Activated CD8-positive, alpha-beta memory T cell treated with anti-CD3 and anti-CD28 coated beads for 36 hours (primary cell): Measurements from ENCODE around the gene M6PR. TPM values are rescaled to one million over a fixed set of nuclear protein-coding genes. Genes with fewer than 3 reads are reported as not detected.
"Not testable (repeated sequence)": the region's sequence is repeated elsewhere in the genome, so short reads cannot be mapped to it uniquely, and the experiment has no call there.

Source experiments
- CTCF ChIA-PET: fragments of 350-600 bp; sonication (Branson Sonifier 250); formaldehyde crosslinking; loops from one replicate; lab custom pipeline; 2021; ENCODE audit warnings: antibody characterized with exemption; lab: Charles Lee
- POLR2A ChIA-PET: fragments of 350-600 bp; sonication (Branson Sonifier 250); formaldehyde crosslinking; loops from one replicate; lab custom pipeline; 2021; ENCODE audit warnings: antibody characterized with exemption; lab: Charles Lee
- total RNA-seq, 2 experiments: library from RNA; stranded (reverse); gene quantifications; one replicate each; pipeline ENCODE4 v1.2.3, GENCODE V29; 2021

M6PR gene
- total RNA-seq, 2 experiments from 2014 or later = 229 to 238 TPM

DNA sequence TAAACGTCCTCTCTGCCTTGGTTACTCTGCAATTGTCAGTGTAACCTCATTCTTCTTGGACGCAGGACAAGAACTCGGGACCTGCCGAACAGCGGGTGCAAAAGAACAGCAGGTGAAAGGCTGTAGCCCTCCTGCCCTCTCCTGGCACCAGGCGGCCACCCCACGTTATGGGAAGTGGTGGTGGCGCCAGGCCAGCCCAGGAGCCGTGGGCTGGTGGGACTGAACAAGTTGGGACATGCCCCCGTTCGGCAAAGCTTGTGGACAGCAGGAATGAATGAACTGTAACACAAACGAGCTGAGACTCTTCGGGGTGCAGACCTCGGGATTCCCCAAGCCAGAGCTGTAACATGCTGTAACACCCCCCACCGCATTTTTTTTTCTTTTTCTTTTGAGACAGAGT is 6.6 kb upstream of the M6PR start:
- ChIA-PET POLR2A (interaction anchor here (0.7 kb wide), 1 partner anchor 12 kb away, joined by 3 read pairs; no protein-coding TSS in a partner anchor), CTCF (no interaction called here)

DNA sequence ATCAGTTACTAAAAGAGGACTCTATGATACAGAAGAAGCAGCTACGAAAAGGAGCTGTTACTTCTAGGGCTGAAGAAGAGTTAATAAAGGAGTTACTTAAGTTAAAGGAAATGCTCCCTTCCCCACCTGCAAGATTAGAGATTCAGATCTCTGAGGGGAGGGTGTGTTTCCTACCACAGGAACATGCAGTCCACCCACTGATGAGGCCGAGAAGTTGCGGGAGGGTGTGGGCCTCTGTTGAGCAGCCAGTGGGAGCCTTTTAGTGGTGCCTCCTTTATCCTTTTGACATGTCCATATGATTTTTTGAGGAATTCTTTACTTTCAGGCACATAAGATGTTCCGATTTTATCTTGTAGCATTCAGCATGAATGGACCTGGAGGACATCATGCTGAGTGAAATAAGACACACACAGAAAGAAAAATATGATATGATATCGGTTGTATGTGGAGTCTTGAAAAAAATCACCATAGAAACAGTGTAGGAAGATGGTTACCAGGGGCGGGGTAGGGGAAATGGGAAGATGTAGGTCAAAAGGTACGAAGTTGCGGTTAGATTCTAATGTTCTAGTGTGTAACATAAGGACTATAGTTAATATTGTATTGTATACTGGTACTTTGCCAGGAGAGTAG is 4.4 kb upstream of the M6PR start:
- ChIA-PET POLR2A (no interaction called here), CTCF (interaction anchor here (5.8 kb wide), 1 partner anchor 84 kb away, joined by 45 read pairs; no protein-coding TSS in a partner anchor)

DNA sequence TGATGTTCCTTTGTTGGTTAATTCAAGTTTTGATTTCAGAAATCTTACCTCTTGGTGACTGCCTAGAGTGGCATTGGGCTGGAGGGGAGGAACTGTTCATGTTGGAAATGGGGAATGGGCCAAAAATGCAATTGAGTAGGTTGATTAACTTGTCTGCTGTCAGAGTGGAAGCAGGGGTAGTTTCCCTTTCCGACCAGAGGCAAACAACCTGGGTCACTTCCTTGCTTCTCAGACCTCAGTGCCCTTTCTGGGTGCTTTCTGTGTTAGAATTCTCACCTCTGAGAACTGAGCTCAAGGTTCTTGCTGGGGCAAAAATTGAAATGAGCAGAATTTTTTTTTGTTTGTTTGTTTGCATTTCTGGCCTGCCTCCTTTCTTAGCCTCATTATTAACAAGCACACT is 2.3 kb upstream of the M6PR start:
- CTCF ChIA-PET = interaction anchor here (1.0 to 5.8 kb wide), 6 partner anchors 40 to 112 kb away, joined by 3 to 45 read pairs (median 4); no protein-coding TSS in a partner anchor
- POLR2A ChIA-PET = no interaction called here

DNA sequence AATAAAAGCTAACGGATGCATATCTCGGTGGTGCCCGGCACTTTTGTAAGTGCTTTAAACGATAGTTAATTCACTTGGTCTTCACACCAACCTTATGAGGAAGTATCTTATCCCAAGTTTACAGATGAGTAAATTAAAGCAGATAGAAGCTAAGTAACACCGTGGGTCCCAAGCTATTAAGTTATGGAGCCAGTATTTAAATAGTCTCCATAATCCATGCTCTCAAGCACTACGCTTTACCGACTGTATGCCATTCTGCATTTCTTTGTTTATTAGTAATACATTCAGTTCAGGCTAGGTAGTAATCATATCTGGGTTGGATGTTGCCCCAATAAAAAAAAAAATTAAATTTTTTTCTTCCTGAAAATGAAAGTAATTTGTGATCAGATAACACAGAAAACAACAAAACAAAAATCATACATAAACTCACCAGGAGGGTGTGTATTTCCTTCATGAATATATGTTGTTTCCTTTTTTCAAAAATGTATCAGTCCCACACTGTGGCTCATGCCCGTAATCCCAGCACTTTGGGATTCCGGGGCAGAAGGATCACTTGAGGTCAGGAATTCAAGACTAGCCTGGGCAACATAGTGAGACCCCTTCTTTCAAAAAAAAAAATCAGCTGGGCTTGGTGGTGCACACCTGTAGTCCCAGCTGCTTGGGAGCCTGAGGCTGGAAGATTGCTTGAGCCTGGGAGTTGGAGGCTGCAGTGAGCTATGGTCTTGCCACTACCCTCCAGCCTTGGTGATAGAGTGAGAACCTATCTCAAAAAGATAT is 1.4 kb upstream of the M6PR start:
- ChIA-PET CTCF (interaction anchor here (1.0 to 5.8 kb wide), 9 partner anchors 41 to 113 kb away, joined by 3 to 45 read pairs (median 4); no protein-coding TSS in a partner anchor), POLR2A (interaction anchor here (1.6 kb wide), 1 partner anchor 76 kb away, joined by 5 read pairs; no protein-coding TSS in a partner anchor)

DNA sequence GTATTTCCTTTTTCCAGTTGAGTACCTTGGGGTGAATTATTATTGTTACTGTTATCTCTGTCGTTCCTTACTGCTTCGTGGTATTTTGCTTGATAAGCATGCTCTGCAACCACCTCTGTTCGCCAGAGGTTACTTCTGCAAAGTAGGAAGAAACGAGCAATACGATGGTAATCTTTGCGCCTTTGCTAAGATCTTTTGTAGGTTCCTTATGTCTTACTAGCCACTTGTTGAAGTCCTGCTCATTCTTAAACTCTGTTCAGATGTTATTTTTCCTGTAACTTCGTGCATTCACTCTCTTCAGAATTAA is 729 bp upstream of the M6PR start:
- ChIA-PET CTCF (interaction anchor here (1.0 to 5.8 kb wide), 7 partner anchors 50 to 99 kb away, joined by 3 to 45 read pairs (median 6); no protein-coding TSS in a partner anchor), POLR2A (interaction anchor here (0.9 to 1.6 kb wide), 5 partner anchors 35 to 253 kb away, joined by 3 to 5 read pairs (median 3); partner anchors contain the start of gene RIMKLB)

DNA sequence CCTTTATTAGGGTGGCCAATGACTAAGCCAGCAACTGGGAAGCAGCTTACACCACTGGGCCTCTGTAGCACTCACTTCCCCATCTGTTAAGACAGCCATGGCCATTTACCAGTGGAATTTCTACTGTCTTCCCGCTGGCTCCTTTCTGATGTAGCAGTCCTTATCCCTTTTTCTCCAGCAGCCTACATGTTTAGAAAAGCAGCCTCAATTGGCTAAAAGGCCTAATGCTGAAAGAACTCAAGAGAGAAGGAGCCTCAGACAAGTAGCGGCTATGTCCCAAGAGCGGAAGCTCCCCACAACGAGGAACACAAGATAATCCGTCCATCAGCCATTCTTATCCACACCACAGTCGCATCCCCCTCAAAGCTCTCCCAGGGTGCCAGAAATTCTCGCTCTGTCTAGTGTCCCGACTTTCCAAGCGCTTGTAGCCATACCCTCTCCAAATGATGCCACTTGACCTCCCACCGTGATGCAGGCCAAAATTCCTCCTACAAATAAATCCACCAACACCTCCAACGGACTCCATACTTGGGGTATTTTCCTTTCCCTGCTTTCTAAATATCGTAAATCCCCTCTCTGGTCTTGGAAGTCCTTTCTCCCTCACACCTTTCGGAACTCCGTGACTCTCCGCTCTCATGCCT is 624 bp downstream of the M6PR start:
- ChIA-PET CTCF (interaction anchor here (0.8 to 5.8 kb wide), 8 partner anchors 44 to 100 kb away, joined by 3 to 45 read pairs (median 5); no protein-coding TSS in a partner anchor), POLR2A (interaction anchor here (0.7 to 1.7 kb wide), 5 partner anchors 34 to 251 kb away, joined by 3 to 4 read pairs (median 3); partner anchors contain the start of genes KLRG1 and RIMKLB)

DNA sequence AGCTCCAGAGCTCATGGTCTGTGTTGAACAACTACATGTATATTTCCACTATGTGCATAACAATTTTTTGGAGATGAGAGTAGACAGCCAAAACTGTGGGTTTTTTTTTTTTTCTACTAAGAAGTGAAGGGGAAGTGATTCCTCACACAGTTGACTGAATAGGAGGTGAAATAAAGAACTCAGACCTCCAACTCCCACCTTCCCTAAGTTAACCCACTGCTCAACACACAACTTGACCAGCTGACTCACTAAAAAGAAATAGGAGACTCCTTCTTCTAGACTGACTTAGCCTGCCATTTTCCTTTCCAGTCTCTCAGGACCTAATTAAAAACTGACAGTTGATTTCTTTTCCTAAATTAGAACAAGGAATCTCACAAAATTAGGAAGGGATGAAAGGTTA is 1.7 kb downstream of the M6PR start:
- CTCF ChIA-PET = interaction anchor here (0.7 to 4.8 kb wide), 2 partner anchors 62 to 101 kb away, joined by 5 to 23 read pairs; no protein-coding TSS in a partner anchor
- POLR2A ChIA-PET = no interaction called here

DNA sequence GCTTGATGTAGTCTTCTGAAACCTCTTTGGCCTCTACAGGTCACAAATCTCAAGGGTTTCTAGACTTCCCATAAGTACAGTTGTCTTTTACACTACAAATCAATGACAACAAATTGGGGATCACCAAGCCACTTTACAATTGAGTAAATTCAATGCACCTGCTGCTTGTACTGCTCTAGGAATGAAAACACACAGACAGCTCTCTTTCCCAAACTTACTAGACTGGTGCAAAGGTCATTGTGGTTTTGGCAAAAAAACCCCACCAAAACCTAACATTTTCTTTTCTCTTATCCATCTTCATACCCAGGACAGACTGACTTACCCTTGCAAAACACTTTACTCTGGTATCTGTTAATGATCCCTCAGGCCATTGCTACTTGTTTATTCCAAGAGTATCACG is 2.7 kb downstream of the M6PR start:
- CTCF ChIA-PET = interaction anchor here (4.8 kb wide), 1 partner anchor 102 kb away, joined by 23 read pairs; no protein-coding TSS in a partner anchor
- POLR2A ChIA-PET = interaction anchor here (0.6 kb wide), 1 partner anchor 81 kb away, joined by 4 read pairs; no protein-coding TSS in a partner anchor

DNA sequence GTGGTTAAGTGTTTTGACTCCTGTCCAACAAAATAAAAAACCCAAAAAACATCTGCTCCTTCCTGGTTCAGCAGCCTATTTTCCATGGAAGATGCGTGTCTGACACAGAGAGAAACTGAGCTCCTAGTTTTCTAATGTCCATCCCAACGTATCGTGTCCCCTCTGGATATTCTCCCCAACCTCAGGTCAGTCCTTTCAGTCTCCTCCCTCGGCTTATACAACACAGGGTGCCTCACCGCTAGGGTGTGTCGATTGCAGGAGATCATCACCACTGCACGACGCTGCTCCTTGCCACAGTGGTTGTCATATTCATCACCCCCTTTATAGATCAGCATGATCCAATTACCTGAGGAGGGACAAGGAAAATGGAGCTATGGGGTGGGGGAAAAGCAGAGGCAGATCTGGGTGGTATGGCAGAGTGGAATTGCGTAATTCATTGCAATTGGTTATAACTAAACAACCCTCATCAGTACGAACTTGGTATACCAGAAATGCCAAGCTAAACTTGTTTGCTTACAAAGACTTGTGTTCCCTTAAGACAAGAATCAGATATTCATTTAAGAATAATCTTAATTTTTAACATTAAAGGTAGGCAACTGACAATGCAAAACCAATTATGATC is 5.8 kb downstream of the M6PR start:
- ChIA-PET CTCF (no interaction called here), POLR2A (interaction anchor here (0.6 kb wide), 1 partner anchor 242 kb away, joined by 5 read pairs; no protein-coding TSS in a partner anchor)

DNA sequence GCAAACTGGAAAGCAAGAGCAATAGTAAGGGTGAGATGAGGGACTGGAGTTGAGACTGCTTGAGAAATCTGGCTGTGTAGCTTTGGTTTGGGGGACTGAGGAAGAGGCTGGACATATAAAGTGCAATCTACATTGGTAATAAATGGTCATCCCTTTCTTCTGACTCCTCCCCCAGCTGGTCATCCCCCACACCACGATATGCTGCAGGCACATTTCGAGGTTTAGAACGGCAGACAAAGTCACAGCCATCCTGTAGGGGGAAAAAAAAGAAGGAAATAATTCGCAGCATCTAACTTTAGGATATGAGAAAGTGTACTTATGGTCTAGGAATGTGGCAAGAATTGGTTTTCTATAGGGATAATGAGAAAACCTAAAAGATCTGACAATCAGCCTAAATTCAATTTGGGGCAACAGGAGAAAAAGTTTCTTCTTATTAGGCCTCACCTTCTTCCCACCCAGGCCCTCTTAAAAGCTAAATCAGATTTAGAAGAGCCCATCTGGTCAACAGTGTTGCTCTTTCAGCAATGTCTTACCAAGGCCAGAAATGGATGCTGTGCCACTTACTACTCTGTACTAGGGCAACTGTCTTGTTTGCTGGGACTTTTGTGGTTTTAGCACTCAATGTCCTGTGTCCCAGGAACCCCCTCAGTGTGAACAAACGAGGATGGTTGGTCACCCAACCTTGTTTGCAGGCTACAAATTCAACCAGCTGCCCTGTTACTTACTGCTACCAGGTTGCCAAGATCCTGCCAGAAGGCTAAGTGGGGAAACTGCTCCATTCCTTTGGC is 7.6 kb downstream of the M6PR start:
- ChIA-PET POLR2A (no interaction called here), CTCF (no interaction called here)

DNA sequence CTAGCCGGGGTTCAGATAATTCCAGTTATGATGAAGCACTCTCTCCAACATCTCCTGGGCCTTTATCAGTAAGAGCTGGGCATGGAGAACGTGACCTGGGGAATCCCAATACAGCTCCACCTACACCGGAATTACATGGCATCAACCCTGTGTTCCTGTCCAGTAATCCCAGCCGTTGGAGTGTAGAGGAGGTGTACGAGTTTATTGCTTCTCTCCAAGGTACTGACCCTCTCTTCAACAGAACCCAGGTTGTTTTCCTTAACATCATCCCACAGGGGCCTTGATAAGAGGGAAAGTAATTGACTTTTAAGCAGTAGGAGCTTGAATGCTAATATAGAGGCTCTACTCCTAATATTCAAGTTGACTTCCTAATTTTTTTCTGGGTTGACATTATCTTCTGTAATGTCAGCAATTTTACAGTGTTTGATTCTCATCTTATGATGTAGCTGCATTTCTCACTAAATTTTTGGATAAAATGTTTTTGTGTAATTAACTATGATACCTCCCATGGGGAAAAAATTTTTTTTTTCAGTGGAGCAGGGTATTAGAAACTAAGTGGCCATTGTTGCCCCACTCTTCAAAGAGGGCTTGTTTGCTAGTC is 11.5 kb downstream of the M6PR start:
- POLR2A ChIA-PET, CTCF ChIA-PET: not testable (repeated sequence)

DNA sequence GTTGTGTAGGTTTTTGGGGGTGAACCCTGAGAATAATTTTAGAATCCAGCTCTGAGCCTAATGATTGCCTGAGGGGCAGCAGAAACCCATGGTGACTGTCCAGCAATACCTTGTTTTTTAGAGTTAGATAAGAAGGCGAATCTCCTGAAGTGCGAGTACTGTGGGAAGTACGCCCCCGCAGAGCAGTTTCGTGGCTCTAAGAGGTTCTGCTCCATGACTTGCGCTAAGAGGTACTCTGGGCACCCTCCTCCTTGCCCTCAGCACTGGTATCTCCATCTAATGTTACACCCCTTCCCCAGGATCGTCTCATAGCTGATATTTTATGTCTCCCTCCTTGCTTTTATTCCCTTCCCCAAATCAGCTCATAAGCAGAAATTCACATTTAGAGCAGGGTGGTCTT is 12.7 kb downstream of the M6PR start:
- CTCF ChIA-PET = no interaction called here
- POLR2A ChIA-PET = no interaction called here

DNA sequence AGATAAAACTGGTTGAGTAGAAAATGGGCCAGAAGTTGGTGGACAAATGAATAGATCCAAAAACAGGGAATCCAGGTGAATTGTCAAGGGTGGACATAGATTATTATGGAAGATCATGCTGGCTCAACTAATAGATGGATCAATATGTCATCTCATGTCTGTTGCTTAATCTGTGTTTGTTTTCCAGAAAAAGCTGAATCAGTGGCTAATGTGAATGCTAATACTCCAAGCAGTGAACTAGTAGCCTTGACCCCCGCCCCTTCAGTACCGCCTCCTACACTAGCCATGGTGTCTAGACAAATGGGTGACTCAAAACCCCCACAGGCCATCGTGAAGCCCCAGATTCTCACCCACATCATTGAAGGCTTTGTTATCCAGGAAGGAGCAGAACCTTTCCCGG is 15.4 kb downstream of the M6PR start:
- CTCF ChIA-PET, POLR2A ChIA-PET: not testable (repeated sequence)

DNA sequence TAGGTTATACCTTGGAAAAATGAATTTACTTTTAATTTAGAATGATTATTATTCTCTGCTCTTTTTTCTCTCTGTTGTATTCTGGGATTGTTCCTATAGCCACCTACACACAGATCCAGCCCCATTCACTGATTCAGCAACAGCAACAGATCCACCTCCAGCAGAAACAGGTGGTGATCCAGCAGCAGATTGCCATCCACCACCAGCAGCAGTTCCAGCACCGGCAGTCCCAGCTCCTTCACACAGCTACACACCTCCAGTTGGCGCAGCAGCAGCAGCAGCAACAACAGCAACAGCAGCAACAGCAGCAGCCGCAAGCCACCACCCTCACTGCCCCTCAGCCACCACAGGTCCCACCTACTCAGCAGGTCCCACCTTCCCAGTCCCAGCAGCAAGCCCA is 17.0 kb downstream of the M6PR start:
- CTCF ChIA-PET, POLR2A ChIA-PET: not testable (repeated sequence)

DNA sequence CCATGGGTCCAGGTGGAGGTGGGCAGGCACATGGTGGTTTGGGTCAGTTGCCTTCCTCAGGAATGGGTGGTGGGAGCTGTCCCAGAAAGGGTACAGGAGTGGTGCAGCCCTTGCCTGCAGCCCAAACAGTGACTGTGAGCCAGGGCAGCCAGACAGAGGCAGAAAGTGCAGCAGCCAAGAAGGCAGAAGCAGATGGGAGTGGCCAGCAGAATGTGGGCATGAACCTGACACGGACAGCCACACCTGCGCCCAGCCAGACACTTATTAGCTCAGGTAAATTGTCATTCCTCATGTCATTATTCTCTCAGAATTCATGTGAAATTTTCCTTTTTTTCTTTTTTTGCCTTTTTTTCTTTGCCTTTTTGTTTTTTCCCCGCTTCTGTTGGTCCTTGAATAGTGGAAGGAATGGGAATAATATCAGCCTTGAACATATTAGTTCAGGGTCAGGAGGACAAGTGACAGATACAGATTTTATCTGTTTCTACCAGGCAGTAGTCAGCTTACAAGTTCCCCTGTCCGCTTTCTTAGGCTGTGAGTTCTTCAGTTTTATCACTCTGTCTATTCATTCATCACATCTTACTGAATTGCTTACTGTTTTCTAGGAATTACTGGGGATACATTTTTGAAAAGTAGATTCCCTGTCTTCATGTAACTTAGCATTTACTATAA is 18.7 kb downstream of the M6PR start:
- CTCF ChIA-PET, POLR2A ChIA-PET: not testable (repeated sequence)

DNA sequence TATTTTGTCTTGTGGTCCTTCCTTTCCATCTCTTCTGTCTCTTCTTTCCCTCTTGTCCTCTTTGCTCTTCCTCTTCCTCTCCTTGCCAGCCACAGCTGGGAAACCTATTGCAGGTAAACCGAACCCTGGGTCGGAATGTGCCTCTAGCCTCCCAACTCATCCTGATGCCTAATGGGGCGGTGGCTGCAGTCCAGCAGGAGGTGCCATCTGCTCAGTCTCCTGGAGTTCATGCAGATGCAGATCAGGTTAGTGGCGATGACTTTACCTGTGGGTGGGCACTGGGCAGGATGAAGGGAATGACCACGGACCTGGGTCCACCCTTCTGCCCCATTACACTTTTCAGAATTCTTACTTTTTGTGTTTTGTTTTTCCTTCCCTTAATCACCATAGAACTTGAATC is 26.9 kb downstream of the M6PR start:
- CTCF ChIA-PET = no interaction called here
- POLR2A ChIA-PET = no interaction called here

DNA sequence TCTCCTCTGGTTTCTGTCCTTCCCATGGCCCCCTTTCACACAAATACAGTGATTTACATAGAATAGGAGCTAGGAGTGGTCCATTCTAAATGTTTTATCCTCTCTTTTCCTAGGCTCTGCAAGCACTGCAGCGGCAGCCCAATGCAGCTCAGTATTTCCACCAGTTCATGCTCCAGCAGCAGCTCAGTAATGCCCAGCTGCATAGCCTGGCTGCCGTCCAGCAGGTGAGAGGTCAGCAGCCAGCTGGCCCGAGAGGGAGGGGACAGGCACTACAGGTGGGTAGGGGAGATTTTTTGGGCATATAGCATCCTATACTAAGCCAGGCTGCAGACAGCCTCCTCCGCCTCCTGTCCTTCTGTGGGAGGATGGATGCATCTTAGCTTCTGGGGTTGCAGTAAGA is 29.8 kb downstream of the M6PR start:
- CTCF ChIA-PET = interaction anchor here (0.6 to 1.5 kb wide), 2 partner anchors 10 to 30 kb away, joined by 3 to 4 read pairs; no protein-coding TSS in a partner anchor

More for the DNA sequence above, 29.8 kb downstream of the M6PR start:
- POLR2A ChIA-PET = not testable (repeated sequence)
